Activated T-cell treated with anti-CD3 and anti-CD28 coated beads for 4 hours (primary cell): Measurements from ENCODE around the gene AGBL4.
"Not testable (repeated sequence)": the region's sequence is repeated elsewhere in the genome, so short reads cannot be mapped to it uniquely, and the experiment has no call there.

Experiments used
- DNase-seq: peaks from one replicate; pipeline ENCODE4 v3.0.0-alpha.2; 2020

The AGBL4 gene

DNA sequence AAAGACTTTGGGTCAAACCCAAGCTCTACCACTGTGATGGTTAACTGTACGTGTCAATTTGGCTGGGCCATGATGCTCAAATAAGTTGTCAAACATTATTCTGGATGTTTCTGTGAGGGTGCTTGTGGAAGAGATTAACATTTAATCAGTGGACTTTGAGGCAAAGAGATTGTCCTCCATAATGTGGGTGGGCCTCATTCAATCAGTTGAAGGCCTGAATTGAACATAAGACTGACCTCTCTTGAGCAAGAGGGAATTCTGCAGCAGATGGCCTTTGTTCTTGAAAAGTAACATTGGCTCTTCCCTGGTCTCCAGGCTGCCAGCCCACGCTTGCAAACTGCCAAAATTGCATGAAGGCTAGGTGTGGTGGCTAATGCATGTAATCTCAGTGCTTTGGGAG is 1457.3 kb downstream of the AGBL4 start:
- no peak for DNase-seq

DNA sequence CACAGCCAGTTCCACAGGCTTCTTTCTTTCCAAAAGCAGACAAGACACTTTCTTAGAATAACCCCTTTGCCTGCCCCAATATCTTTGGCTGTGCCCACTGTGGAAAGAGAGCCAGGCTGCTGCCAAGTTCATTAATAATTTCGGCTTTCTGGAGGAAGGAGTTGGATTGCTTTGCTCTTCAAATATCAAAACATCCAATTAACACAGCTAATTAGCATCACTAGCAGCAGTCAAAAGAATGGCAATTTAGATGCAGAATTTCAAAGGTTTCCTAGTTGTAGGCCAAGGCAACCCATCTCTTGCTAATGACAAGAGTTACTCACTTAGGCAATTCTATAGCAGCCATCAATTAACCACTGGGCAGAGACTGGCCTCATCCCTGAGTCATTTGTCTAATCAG is 1460.7 kb downstream of the AGBL4 start:
- DNase-seq: no peak

DNA sequence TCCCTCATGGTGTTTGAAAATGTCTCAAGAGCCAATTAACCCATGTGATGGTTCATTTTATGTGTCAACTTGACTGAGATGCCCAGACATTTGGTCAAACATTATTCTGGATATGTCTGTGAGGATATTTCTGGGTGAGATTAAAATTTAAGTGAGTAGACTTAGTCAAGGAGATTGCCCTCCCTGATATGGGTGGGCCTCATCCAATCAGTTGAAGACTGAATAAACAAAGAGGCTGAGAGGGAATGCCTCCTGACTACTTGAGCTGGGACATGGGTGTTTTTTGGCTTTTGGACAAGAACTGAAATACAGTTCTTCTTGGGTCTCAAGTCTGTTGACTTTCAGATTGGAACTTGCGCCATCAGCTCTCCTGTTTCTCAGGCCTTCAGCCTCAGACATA is 1462.3 kb downstream of the AGBL4 start:
- DNase-seq: no peak

DNA sequence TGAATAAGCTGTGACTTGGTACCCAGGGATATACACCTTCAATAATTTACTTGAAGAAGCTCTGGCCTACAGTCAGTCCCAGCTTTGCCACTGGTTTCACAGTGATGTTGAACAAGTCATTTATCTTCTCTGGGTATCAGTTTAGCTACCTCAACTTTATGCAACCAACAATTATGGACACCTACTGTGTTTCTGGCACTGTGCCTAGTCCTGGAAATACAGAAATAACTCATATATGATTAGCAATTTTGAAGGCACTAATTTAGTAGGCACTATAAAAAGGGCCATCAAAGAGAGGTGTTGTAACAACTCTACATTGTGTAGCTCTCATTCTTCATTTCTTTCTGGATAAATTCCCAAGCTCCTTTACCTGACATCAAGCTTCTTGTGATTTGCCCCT is 1463.2 kb downstream of the AGBL4 start:
- no peak for DNase-seq

DNA sequence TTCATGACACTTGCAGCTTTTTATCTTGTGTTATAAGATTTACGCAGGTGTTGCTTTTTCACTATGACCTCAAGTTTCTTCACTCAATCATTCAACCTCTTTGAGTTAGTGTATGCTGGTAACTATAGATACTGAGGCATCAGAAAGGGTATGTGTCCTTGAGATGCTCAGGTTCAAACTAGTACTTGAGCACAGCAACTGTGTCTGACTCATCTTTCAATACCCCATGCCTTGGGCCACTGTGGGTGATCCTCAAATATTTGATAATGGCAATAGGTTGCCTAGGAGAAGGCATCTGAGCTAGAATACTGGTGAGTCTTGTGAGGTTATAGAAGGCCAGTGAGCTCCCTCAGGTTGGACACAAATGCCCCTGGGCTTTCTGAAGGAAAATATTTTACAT is 1463.6 kb downstream of the AGBL4 start:
- DNase-seq: no peak

DNA sequence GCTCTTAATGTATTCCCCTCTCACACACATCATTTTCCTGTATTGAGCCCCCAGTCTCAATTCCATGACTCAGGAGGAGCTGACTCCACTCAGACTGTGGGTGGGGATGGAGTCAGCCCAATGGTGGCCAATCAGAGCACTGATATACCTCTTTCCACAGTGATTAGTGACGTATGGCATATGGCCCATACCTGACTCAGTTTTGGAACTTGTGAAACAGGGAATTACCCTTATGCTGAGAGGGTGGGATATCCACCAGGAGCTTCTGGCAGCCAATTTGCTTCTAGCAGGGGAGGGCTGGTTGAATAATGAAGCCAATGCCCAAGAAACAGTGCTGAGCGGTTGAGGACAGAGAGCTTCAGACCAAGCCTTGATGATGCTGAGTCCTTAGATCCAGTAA is 1465.4 kb downstream of the AGBL4 start:
- DNase-seq: no peak

DNA sequence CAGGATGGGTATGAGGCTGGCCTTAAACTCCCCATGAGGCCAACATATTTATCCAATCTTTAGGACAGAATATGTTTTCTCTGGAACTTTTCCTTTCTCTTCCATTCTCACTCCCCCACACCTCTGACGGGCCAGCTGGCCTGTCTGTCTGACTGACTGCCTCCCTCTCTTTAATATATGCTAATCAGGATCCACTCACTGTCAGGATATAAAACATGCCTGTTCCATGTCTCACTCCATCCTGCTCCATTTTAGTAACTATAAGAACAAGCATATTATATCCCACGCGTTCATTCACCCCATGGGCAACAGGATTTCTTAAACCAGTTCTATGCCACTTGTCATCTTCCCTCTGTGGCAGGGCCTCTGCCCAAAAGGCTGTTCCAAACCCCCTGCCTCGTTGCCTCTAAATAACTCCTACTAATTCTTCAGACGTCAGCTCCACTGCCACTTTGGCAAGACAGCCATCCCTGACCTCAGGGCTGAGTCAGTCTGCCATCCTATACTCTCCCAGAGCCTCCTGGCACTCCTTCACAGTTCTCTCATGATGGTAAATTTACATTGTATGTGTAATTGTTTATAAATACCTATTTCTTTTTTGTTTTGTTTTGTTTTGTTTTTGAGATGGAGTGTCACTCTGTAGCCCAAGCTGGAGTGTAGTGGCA is 1467.4 kb downstream of the AGBL4 start:
- no peak for DNase-seq

DNA sequence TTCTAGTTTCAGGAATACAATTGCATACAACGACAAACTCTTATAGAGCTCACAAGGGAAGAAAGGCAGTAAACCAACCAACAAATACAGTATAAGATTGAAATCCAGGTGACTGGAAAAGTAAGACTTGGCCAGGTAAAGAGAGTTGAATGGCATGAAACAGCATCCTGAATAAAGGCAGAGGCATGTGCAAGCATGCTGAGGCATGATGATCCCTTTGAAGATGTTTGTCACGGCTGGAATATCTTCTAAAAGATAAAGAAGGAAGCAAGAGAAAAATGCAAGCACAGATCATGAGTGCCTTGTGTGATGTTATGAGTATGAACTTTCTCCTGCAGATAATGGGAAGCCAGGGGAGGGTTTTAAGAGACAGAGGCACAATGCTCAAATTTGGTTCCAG is 1468.5 kb downstream of the AGBL4 start:
- DNase-seq: no peak

DNA sequence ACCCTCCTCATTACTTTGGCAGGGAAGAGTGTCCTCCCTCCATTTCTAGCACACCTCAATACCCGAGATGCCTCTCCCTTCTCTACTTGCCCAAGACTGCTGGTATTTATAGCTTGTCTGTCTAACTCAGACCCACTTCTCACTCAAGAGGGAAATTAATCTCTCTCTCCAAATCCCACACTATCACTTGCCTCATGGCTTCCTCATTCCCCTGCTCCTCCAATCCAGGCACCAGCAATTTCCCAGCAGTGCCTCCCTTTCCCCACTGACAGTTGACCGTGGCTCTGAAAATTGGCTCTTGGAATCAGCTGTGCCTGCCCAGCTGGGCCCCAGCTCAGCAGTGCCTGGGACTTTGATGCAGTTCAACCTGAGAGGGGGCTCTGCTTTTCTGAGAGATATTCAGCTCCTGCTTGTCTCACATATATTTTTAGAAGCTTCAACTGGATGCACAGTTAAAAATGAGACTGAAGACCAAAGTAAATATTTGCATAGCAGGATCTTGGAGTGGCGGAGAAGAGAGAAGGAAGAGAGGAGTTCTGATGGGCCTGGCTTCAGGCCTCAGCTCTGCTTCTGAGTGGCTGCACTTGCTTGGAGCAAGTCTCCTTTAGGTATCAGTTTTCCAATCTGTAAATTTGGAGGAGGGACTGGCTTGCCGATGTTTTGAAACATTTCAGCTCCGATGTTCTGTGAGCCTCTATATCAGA is 1470.7 kb downstream of the AGBL4 start:
- no peak for DNase-seq

DNA sequence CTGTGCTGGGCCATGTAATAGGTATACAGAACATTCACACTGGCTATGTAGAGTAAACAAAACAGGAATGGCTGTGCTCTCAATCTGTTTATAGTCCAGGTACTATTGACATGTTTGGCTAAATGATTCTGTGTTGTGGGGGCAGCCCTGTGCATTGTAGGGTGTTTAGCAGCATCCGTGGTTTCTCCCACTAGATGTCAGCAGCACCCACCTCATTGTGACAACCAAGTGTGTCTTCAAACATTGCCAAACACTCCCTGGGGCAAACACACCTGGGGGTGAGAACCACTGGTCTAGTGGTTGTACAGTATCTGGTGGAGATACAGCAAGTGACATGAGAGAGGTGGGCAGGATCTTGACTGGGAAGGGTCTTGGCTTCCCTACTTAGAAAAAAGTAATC is 1471.3 kb downstream of the AGBL4 start:
- no peak for DNase-seq

DNA sequence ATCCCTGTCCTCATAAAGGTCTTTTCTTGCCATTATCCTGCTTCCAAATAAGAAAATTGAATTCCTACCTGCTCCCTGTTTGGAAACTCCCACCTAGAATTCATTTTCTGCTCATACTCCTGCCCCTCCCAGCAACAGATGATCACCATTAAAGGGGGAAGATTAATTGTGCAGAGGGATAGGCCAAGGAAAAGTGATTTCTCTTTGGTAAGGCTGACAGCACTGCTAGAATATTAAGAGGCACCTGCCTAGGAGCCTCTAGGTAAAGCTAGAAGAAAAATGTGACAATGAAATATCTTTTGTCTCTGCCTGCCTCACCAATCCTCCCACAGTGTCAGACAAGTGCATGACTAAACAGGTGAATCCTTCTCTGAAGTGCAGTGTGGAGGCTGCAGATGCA is 1474.8 kb downstream of the AGBL4 start:
- no peak for DNase-seq

DNA sequence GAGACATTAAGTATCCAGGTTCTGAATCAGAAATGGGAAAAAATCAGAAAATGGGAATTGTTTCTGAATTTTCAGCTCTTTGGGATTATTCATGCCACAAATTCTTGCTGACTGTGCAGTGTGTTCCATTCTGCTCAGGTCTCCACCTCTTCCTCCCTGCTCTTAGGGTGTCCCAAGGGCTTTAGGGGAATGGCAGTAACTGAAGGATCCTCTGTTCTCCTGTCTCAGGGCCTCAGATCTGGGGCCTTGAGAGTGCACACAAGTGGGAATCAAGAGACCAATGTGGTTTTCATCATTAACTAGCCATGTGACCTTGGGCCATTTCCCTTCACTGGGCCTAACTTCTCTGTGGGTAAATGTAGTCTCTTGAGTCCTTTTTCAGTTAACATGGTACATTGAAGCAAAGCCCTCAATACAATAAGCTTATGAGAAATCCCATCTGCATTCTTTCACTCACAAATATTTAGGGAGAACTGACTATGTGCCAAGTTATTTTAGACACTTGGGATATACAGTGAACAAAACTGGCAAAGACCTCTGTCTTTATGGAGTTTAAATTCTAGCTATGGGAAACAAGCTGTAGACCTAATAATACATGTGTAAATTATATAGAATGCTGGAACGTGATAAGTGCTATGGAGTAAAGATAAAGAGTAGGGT is 1476.1 kb downstream of the AGBL4 start:
- DNase-seq: no peak

DNA sequence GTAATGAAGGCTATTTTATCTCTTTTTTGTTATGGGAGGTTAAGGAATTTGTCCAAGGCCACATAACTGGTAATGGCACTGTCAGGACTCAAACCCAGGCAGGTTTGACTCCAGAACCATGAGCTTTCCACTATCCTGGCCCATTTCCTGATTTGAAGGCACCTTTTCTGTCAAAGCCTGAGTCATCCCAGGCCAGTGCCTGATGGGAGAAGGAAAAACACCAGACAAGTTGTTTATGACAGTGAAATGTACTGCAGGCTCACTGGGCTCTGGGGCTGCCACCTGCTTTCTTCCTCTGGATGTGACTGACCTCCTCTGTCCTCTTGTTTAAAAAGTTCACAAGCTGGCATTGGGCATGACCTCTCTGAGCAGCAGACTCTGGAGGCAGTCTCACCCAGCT is 1479.9 kb downstream of the AGBL4 start:
- DNase-seq: no peak

DNA sequence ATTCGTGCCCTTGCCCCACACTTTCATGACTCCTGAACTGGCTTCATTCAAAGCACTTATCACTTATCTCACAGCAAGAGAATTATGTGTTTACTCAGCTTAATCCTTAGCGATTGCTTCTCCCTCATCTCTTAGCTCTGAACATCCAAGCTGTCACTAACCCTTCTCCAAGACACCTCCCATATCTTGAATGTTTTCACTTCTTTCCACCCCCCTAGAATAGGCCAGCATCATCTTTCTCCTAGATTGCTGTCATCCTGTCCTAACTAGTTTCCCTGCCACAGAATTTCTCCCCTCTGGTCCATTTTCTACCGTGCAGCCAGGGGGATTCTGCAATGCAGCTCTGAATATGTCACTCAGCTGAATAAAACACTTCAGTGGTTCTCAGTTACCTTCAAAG is 1483.2 kb downstream of the AGBL4 start:
- DNase-seq: no peak

DNA sequence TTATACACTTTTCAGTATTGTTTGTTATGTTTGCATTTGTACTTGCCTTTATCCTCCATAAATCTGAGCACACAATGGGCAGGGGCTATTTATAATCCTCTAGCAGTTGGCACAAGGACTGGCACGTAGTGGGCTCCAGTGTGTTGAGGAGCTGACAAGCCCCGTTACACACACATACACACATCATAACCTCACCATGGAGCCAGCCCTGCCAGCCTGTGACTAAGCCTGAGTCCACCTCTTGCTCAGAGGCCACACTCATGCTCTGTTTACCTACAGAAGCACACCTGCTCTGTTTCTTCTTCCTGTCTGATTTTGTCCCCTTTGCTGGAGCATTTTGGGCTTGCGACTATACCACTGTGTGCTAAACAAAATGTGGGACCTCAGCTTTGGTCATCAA is 1487.3 kb downstream of the AGBL4 start:
- no peak for DNase-seq

DNA sequence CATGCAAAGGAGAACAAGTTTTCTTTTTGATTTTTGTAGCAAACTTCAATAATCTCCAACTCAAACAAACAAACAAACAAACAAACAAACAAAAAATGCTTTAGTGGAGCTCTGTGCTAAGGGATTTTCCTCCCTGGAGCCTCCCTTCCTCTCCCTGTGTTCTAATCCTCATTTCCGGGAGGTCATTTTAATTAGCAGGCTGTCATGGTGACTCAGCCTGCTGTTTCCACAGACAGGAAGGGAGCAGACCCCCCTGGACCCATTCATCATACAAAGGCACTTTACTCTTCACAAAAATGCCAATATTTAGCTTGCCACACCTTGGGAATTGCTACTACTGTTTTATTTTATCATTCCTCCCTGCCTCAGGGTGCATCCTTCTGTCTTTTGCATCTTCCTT is 1490.8 kb downstream of the AGBL4 start:
- DNase-seq: no peak

DNA sequence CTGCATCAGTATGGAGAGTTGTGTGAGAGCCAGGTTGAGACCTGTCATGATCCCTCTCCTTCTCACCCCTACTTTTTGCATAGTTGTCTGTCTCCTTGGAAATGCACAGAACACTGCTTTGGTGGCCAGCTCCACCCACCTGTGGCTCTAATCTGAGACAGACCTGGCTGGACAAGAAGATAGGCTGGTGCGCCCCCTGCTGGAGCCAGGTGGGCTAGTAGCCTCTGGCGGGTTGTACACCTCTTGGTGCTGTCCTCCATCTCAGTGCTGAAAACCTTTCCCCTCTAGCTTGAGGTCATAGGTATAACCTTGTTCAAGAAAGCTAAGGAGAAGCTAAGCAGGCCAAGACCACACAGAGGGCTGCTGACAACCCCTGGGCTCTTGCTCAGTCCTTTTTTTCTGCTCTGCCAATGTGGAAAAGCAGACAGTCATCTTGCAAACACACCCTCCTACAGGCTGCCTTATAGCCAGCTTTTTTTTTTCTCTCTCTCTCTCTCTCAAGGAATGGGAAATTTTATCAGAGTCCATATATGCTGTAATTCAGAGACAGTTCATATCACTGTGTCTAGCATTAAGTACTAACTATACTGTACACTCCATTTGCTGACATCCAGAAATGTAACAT is 1492.9 kb downstream of the AGBL4 start:
- no peak for DNase-seq

DNA sequence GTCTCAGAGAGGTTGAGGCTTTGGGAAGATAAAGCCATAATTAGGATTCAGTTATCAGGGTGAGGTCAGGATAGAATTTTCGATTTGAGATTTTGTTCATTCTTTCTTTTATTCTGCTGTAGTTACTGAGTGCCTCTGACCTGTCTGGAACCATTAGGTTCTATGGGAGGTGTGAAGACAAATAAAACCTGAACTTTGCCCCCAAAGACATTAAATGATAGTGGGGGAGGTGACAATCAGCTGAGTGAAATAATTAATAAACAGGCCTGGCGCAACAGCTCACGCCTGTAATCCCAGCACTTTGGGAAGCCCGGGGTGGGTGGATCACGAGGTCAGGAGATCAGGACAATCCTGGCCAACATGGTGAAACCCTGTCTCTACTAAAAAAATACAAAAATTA is 1496.7 kb downstream of the AGBL4 start:
- DNase-seq: no peak

DNA sequence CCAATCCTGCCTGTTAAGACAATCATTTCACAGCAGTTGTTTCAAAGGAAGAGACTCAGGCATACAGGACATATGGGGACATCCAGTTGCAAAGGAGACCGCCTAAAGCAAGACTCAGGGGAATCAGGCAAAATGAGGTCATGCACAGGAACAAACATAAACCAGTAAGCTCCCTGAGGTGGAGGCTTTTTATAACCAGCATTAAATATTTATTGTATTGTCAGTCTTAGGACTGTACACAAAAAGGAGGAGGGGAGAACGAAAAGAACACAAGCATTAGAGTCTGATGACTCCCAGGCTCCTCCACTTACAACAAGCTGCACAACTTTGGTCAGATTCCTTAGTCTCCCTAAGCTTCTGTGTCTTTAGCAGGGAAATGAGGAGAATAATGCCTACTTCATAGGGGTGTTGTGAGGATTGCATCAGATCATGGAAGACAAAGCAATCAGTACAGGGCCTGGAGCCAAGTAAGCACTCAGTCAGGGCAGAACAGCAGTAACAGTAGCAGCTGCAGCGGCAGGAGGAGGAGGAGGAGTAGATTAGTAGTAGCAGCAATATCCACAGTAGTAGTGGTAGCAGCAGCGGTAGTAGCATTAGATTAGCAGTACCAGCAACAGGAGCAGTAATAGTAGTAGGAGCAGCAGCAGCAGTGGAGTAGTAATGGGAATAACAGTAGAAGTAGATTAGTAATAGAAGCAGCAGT is 1497.6 kb downstream of the AGBL4 start:
- no peak for DNase-seq

DNA sequence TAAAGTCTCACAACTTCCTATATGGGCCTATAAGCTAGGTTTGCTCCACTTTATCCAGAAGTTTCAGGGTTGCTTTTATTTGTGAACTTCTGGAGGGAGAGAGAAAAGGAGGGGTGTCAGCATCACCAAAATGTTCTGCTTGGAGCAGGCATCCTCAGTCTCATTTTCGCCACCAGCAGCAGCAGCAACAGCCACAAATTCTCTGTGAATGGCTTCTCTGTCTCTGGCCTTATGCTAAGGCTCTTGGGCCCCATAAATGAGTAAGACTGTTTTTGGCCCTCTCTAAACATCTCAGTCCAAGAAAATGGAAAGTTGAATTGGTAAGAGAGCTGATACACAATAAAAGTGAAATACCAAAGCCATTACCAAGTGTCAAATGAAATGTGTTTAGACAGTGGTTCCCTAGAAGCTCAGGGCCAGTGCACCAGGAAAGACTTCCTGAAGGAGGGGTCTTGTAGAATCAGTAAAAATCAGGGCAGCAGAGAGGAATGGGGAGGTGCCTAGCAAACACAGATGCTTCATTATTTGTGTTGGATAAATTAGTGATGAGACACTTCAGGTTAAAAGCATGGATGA is 1498.8 kb downstream of the AGBL4 start:
- DNase-seq: no peak

DNA sequence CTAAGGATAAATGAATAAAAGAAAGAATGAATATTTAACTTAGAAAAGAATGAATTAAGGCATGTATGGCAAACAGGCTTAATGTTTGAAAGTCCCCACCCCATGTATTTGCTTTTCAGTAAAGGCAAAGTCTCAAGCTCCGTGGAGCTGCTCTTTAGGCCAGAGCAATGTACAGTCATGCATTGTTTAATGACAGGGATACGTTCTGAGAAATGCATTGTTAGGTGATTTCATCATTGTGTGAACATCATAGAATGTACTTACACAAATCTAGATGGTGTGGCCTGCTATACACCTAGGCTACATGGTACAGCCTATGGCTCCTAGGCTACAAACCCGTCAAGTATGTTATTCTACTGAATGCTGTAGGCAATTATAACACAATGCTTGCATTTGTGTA is 1500.2 kb downstream of the AGBL4 start:
- DNase-seq: no peak

DNA sequence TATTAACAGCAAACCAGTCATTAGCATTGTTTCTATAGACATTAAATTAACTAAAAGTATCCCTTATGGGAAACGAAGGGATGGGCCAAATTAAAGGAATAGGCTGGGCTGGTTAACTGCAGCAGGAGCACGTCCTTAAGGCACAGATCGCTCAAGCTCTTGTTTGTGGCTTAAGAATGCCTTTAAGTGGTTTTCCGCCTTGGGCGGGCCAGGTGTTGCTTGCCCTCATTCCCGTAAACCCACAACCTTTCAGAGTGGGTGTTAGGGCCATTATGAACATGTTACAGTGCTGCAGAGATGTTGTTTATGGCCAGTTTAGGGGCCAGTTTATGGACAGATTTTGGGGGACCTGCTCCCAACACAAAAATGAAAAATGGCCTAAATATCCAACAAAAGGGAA is 1503.9 kb downstream of the AGBL4 start:
- DNase-seq: not testable (repeated sequence)

DNA sequence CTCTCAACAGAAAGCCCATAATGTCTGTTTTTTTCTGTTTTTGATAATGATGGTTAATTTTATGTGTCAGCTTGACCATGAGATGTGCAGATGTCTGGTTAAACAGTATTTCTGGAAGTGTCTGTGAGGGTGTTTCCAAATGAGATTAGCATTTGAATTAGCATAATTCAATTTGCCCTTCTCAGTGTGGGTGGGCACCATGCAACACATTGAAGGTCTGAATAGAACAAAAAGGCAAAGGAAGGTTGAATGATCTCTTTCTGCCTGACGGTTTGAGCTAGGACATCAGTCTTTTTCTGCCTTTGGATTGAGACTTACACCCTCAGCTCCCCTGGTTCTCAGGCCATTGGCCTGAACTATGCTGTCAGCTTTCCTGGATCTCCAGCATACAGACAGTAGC is 1516.9 kb downstream of the AGBL4 start:
- DNase-seq: no peak
